ENCODE results near the gene VCP. TPM values are rescaled to one million over a fixed set of nuclear protein-coding genes. Genes with fewer than 3 reads are reported as not detected.

The VCP gene
- total RNA-seq, 4 donors from 2014 or later: 57.6 to 252 (median 174) TPM

DNA sequence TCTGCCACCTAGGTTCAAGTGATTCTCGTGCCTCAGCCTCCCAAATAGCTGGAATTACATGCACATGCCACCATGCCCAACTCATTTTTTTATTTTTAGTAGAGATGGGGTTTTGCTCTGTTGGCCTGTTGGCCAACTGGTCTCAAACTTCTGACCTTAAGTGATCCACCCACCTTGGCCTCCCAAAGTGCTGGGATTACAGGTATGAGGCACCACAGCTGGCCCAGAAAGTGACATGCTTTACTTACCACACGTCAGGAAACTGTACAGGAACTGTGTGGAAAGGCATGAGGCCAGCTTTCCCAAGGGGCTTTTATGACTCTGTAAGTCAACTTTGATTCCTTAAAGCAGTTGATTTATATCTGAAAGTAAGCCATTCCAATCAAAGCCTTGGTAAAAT is 57.9 kb downstream of the VCP start:
- no peak for DNase-seq
- Histone ChIP-seq H3K27ac (no peak overlapping the region), H3K27me3 (no peaks in the 10 kb centered on the region), H3K36me3 (no peaks in the 10 kb centered on the region), H3K4me1 (no peaks in the 10 kb centered on the region), H3K9me3 (peaks cover 0 to 9% of the 10 kb centered on the region in 2 donors), H3K4me3 (no peak overlapping the region)
- intact Hi-C loops (cut with DNase I; ENCODE audit: low total_unique reads): no loop called here
- TF ChIP-seq, protein P1, sequence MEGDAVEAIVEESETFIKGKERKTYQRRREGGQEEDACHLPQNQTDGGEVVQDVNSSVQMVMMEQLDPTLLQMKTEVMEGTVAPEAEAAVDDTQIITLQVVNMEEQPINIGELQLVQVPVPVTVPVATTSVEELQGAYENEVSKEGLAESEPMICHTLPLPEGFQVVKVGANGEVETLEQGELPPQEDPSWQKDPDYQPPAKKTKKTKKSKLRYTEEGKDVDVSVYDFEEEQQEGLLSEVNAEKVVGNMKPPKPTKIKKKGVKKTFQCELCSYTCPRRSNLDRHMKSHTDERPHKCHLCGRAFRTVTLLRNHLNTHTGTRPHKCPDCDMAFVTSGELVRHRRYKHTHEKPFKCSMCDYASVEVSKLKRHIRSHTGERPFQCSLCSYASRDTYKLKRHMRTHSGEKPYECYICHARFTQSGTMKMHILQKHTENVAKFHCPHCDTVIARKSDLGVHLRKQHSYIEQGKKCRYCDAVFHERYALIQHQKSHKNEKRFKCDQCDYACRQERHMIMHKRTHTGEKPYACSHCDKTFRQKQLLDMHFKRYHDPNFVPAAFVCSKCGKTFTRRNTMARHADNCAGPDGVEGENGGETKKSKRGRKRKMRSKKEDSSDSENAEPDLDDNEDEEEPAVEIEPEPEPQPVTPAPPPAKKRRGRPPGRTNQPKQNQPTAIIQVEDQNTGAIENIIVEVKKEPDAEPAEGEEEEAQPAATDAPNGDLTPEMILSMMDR (IDR thresholded peaks at IDR 0.05): no peak
- TF ChIP-seq POLR2A (IDR thresholded peaks at IDR 0.05): no peak

DNA sequence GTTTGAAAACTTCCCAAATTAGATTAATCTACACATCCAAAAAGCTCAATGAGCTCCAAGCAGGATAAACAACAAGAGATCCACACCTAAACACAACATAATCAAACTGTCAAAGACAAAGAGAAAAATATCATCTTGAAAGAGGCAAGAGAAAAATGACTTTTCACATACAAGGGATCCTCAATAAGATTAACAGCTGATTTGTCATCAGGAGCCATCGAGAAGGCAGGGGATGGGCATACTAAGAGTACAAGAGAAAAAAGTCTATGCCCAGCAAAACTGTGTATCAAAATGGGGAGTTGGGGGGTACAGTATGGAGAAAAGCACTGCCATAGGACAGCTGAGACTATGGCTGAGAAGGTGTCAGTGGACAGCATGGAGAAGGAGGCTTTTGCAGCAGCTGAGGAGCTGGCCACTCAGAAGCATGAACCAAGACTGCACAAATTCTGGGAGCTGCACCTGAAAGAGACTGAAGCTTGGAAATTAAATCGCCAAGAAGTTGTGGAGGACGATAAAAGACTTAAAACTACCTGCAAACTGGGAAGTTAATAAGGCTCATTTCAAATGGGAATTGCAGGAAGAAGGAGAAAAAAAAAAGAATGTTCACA is 62.0 kb downstream of the VCP start:
- TF ChIP-seq, protein P1 (IDR thresholded peaks at IDR 0.05): no peak
- TF ChIP-seq POLR2A (IDR thresholded peaks at IDR 0.05): no peak
- H3K9me3 ChIP-seq: peaks cover 0 to 9% of the 10 kb centered on the region in 2 donors
- intact Hi-C loops (cut with DNase I; ENCODE audit: low total_unique reads): no loop called here
- no peaks in the 10 kb centered on the region for H3K27me3 ChIP-seq
- H3K36me3 ChIP-seq: no peaks in the 10 kb centered on the region
- H3K27ac ChIP-seq: no peak overlapping the region
- H3K4me1 ChIP-seq: no peaks in the 10 kb centered on the region
- DNase-seq: no peak
- no peak overlapping the region for H3K4me3 ChIP-seq

Small RNA genes within 50 kb of the gene (small RNA-seq; reads per million reads assigned to genes)
- not detected for gene RN7SL338P

Other genes starting within 250 kb of the VCP start
- 1 to 10 TPM in 1 of 4 donors, under 1 TPM in 3; under 0.01 to 1.5 (median 0.81) TPM for gene PHF24, start 114.3 kb downstream of the VCP start, total RNA-seq
- gene DNAJB5, start 82.9 kb downstream of the VCP start, total RNA-seq: 10 to 100 TPM in 3 of 4 donors, 1 to 10 TPM in 1; 9.7 to 45.0 (median 25.1) TPM
- 10 to 100 TPM in 1 of 4 donors, 1 to 10 TPM in 3; 1.8 to 29.1 (median 8.3) TPM for gene FANCG, start 7.3 kb upstream of the VCP start, total RNA-seq
- 10 to 100 TPM in 3 of 4 donors, 1 to 10 TPM in 1; 2.8 to 21.5 (median 14.6) TPM for gene PIGO, start 24.0 kb upstream of the VCP start, total RNA-seq
- 100 to 1,000 TPM in 1 of 4 donors, 10 to 100 TPM in 3; 58.4 to 107 (median 63.4) TPM for gene STOML2, start 30.5 kb upstream of the VCP start, total RNA-seq
- gene ATOSB, start 43.2 kb upstream of the VCP start, total RNA-seq: 10 to 100 TPM in 1 of 4 donors, 1 to 10 TPM in 1, under 1 TPM in 2; 0.51 to 14.8 (median 4.1) TPM
- gene UNC13B, start 89.4 kb upstream of the VCP start, total RNA-seq: 10 to 100 TPM; 11.2 to 37.1 (median 14.6) TPM